Naive thymus-derived CD4-positive, alpha-beta T cell (primary cell): Measurements from ENCODE around the gene CFAP44. TPM values are rescaled to one million over a fixed set of nuclear protein-coding genes. Genes with fewer than 3 reads are reported as not detected.
"Not testable (repeated sequence)": the region's sequence is repeated elsewhere in the genome, so short reads cannot be mapped to it uniquely, and the experiment has no call there.

Source experiments
- ATAC-seq: fragments of 150-1000 bp; cut with Tn5 transposase; 2 replicates; pipeline ENCODE4 v1.10.0; 2021; ENCODE audit warnings: mild to moderate bottlenecking, moderate library complexity
- CTCF ChIA-PET: fragments of 350-600 bp; sonication (Branson Sonifier 250); formaldehyde crosslinking; loops from one replicate; lab custom pipeline; 2021; ENCODE audit warnings: antibody characterized with exemption; lab: Charles Lee
- POLR2A ChIA-PET: fragments of 350-600 bp; sonication (Branson Sonifier 250); formaldehyde crosslinking; loops from one replicate; lab custom pipeline; 2021; ENCODE audit warnings: antibody characterized with exemption, inconsistent platforms; lab: Charles Lee
- DNase-seq, 9 donors: peaks; one replicate each; pipeline versions ENCODE4 v3.0.0 to v3.0.0-alpha.2; 2020 to 2022; ENCODE audit warnings: mixed read lengths in 1 of 9
- H3K27ac ChIP-seq: one replicate; pipeline ENCODE4 v1.7.0; 2013; ENCODE audit warnings: mild to moderate bottlenecking, low read depth, low read length, moderate library complexity
- H3K27me3 ChIP-seq, 2 donors: one replicate each; pipeline ENCODE4 v1.7.0; 2013; ENCODE audit warnings: low read length in 2 of 2, mild to moderate bottlenecking in 2 of 2, moderate library complexity in 2 of 2; ENCODE audit not compliant: control insufficient read depth in 2 of 2, insufficient read depth in 2 of 2
- H3K36me3 ChIP-seq, 3 experiments: 1 replicate in 2 of 3; 2 replicates in 1 of 3; pipeline ENCODE4 v1.7.0; 2013; ENCODE audit warnings: low read length in 3 of 3, mild to moderate bottlenecking in 3 of 3, moderate library complexity in 1 of 3; ENCODE audit not compliant: insufficient read depth in 3 of 3, control insufficient read depth in 2 of 3
- H3K4me1 ChIP-seq, 2 donors: one replicate each; pipeline ENCODE4 v1.7.0; 2013; ENCODE audit warnings: low read length in 2 of 2, mild to moderate bottlenecking in 2 of 2, moderate library complexity in 1 of 2; ENCODE audit not compliant: control insufficient read depth in 2 of 2, insufficient read depth in 2 of 2
- H3K4me3 ChIP-seq: 2 replicates; pipeline ENCODE4 v1.7.0; 2013; ENCODE audit warnings: mild to moderate bottlenecking, low read length
- H3K9me3 ChIP-seq, 3 experiments: 1 replicate in 2 of 3; 2 replicates in 1 of 3; pipeline ENCODE4 v1.7.0; 2013; ENCODE audit warnings: low read length in 3 of 3; ENCODE audit not compliant: control insufficient read depth in 2 of 3
- H3K27ac Mint-ChIP-seq, 9 donors: one replicate each; pipeline ENCODE4 v1.8.0; 2020 to 2022; ENCODE audit warnings: mixed read lengths in 9 of 9, mild to moderate bottlenecking in 8 of 9, moderate library complexity in 5 of 9, inconsistent platforms in 2 of 9
- H3K27me3 Mint-ChIP-seq, 5 donors: one replicate each; pipeline ENCODE4 v1.8.0; 2021 to 2022; ENCODE audit warnings: mixed read lengths in 5 of 5, mild to moderate bottlenecking in 1 of 5
- H3K36me3 Mint-ChIP-seq, 5 donors: one replicate each; pipeline ENCODE4 v1.8.0; 2020 to 2022; ENCODE audit warnings: mixed read lengths in 5 of 5, mild to moderate bottlenecking in 3 of 5, inconsistent platforms in 1 of 5
- H3K4me1 Mint-ChIP-seq, 7 donors: one replicate each; pipeline ENCODE4 v1.8.0; 2020 to 2022; ENCODE audit warnings: mixed read lengths in 7 of 7, mild to moderate bottlenecking in 3 of 7, inconsistent platforms in 1 of 7
- H3K4me3 Mint-ChIP-seq, 10 donors: one replicate each; pipeline ENCODE4 v1.8.0; 2020 to 2022; ENCODE audit warnings: mild to moderate bottlenecking in 10 of 10, mixed read lengths in 10 of 10, moderate library complexity in 6 of 10, inconsistent platforms in 2 of 10
- H3K9me3 Mint-ChIP-seq, 11 donors: one replicate each; pipeline ENCODE4 v1.8.0; 2020 to 2022; ENCODE audit warnings: mixed read lengths in 11 of 11, mild to moderate bottlenecking in 4 of 11, inconsistent platforms in 1 of 11, moderate library complexity in 1 of 11
- intact Hi-C, 2 donors: fragments of 100-400 bp; cut with micrococcal nuclease; formaldehyde crosslinking; loops; one replicate each; pipeline ENCODE4 v1.15.1; 2023
- polyA plus RNA-seq, 2 donors: library from polyadenylated mRNA; unstranded; fragments of 300-500 nt; fragmentation: Illumina TruSeq; gene quantifications; one replicate each; pipeline ENCODE4 v1.2.3, GENCODE V29; 2021
- total RNA-seq, 6 experiments: library from RNA in 5 of 6; stranded (reverse) in 5 of 6; gene quantifications; 1 replicate in 5 of 6; 2 replicates in 1 of 6; pipeline ENCODE4 v1.2.3 and lab custom pipeline; 2021 to 2026

CFAP44 gene
- 10 to 100 TPM in 3 of 5 experiments, 1 to 10 TPM in 2; 8.2 to 40.9 (median 14.7) TPM for total RNA-seq
- under 1 TPM; 0.29 to 0.74 TPM for polyA plus RNA-seq
- total RNA-seq (lab: John Stamatoyannopoulos, UW): 27.9 reads per million, percentile 58 among the genes with 10 or more reads in this experiment

DNA sequence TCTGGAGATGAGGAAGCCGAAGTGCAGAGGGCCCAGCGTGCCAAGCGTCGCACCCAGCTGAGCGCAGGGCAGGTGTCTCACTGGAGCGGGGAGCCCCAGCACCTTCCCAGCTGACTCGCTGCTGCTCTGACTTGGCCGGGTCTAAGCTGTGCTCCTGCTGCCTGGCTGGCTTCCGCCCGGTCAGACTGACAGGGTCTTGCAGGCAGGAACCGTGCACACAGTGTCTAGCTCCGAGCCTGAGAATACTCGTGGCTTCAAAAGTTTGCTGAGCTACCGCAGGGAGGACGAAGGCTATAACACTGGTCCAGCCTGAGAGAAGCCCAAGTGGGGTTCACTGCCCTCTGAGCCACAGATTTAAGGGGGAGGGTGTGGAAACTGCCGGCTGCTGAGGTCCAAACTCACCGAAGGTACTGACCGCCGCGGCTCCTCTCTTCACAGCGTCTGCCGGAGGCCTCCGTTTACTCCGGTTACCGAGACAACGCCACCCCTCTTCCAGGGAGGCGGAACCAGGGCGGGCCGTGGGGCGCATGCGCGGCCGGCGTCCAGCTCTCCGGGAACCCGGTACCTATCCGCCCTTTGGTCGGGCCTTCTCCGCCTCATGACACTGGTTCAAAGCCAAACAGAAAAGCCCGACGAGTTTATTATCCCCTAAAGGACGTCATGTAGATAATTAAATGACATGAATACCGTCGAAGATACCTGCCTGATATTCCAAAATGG, at the start of gene CFAP44:
Gene CFAP44, minus strand, starts transcription at position 443 of the 720 bp plus-strand sequence. CDS start 7,829 bp downstream, outside the sequence.
- peak within 1 kb of the TSS in 9 of 10 donors; percentile 23 to 63 (median 48) for H3K4me3 Mint-ChIP-seq
- no peaks in the 10 kb centered on the region for H3K27me3 ChIP-seq
- H3K36me3 Mint-ChIP-seq: peaks cover 4 to 38% (median 9%) of the 10 kb centered on the region in 5 donors
- peaks cover 0 to 2% (median 0%) of the 10 kb centered on the region in 7 donors for H3K4me1 Mint-ChIP-seq
- no peaks in the 10 kb centered on the region for H3K9me3 Mint-ChIP-seq
- no peak within 1 kb of the TSS for H3K4me3 ChIP-seq
- peaks cover 0 to 10% (median 3%) of the 10 kb centered on the region in 3 experiments for H3K36me3 ChIP-seq
- H3K27ac ChIP-seq: no peak within 1 kb of the TSS
- CTCF ChIA-PET: no interaction called here
- peak within 1 kb of the TSS in 2 of 9 donors; percentile 3 to 25 for H3K27ac Mint-ChIP-seq
- peak; percentile 87 for ATAC-seq
- H3K27me3 Mint-ChIP-seq: no peaks in the 10 kb centered on the region
- no peaks in the 10 kb centered on the region for H3K9me3 ChIP-seq
- POLR2A ChIA-PET: no interaction called here
- DNase-seq: peak; percentile 23 to 59 (median 38)
- H3K4me1 ChIP-seq: no peaks in the 10 kb centered on the region
- intact Hi-C loops: no loop called here

GRCh38 chr3:113485161-113485609, 43.9 kb upstream of the CFAP44 start:
- Mint-ChIP-seq H3K27me3 (no peaks in the 10 kb centered on the region), H3K9me3 (peaks cover 0 to 24% (median 4%) of the 10 kb centered on the region in 11 donors), H3K36me3 (peaks cover 14 to 38% (median 28%) of the 10 kb centered on the region in 5 donors), H3K27ac (peak overlapping the region in 8 of 9 donors; percentile 51 to 85 (median 70)), H3K4me1 (peaks cover 2 to 19% (median 6%) of the 10 kb centered on the region in 7 donors), H3K4me3 (peak overlapping the region in 9 of 10 donors; percentile 9 to 71 (median 46))
- Histone ChIP-seq H3K36me3 (no peaks in the 10 kb centered on the region), H3K27me3 (no peaks in the 10 kb centered on the region), H3K27ac (no peak overlapping the region), H3K9me3 (no peaks in the 10 kb centered on the region), H3K4me3 (no peak overlapping the region), H3K4me1 (peaks cover 0 to 4% of the 10 kb centered on the region in 2 donors)
- DNase-seq: peak in 8 of 9 donors; percentile 12 to 48 (median 30)
- ChIA-PET POLR2A (interaction anchor here (0.9 kb wide), 1 partner anchor 29 kb away, joined by 3 read pairs; the partner anchor contains the start of gene SPICE1), CTCF (interaction anchor here (0.5 to 1.4 kb wide), 2 partner anchors 8 to 730 kb away, joined by 4 read pairs; no protein-coding TSS in a partner anchor)
- intact Hi-C loops: no loop called here
- ATAC-seq: peak; percentile 73

- Histone ChIP-seq H3K4me3 (no peak overlapping the region), H3K36me3 (peaks cover 0 to 27% (median 4%) of the 10 kb centered on the region in 3 experiments), H3K9me3 (no peaks in the 10 kb centered on the region), H3K27me3 (no peaks in the 10 kb centered on the region), H3K4me1 (no peaks in the 10 kb centered on the region), H3K27ac (no peak overlapping the region)
- Mint-ChIP-seq H3K36me3 (peaks cover 17 to 74% (median 54%) of the 10 kb centered on the region in 5 donors), H3K9me3 (peaks cover 0 to 4% (median under 1%) of the 10 kb centered on the region in 11 donors), H3K4me3 (no peak overlapping the region), H3K27me3 (no peaks in the 10 kb centered on the region), H3K27ac (no peak overlapping the region), H3K4me1 (peaks cover 0 to 13% (median 5%) of the 10 kb centered on the region in 7 donors)
- ATAC-seq: no peak
- no peak for DNase-seq
- ChIA-PET CTCF (interaction anchor here (0.6 to 1.0 kb wide), 2 partner anchors 43 to 745 kb away, joined by 3 to 4 read pairs; no protein-coding TSS in a partner anchor), POLR2A (no interaction called here)
- intact Hi-C loops: no loop called here
Observed at GRCh38 chr3:113468539-113468938, 27.2 kb upstream of the CFAP44 start.

DNA sequence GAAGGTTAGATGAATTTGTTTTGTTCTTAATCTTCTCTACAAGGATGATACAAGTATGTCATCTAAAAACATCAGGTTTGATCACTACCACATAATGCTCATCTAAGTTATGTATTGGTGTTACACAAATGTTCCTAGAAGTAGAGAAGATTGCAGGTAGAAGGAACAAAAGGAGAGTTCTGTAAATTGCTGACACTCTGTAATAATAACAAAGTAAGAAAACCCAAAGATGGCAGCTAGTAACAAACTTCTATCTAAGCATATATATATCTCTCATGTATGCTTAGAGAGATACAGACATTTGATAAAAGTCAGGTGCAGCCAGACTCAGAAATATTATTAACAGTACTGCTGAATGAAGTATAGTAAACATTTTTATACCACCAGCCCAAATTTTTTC, 20.2 kb upstream of the CFAP44 start:
- DNase-seq: no peak
- Histone ChIP-seq H3K9me3 (no peaks in the 10 kb centered on the region), H3K36me3 (peaks cover 0 to 38% (median 9%) of the 10 kb centered on the region in 3 experiments), H3K4me3 (no peak overlapping the region), H3K27me3 (no peaks in the 10 kb centered on the region), H3K27ac (no peak overlapping the region), H3K4me1 (no peaks in the 10 kb centered on the region)
- no peak for ATAC-seq
- intact Hi-C loops: no loop called here
- Mint-ChIP-seq H3K4me1 (peaks cover 0 to 2% (median 0%) of the 10 kb centered on the region in 7 donors), H3K27ac (no peak overlapping the region), H3K27me3 (no peaks in the 10 kb centered on the region), H3K36me3 (peaks cover 37 to 86% (median 65%) of the 10 kb centered on the region in 5 donors), H3K4me3 (no peak overlapping the region), H3K9me3 (peaks cover 0 to 8% (median 0%) of the 10 kb centered on the region in 11 donors)
- ChIA-PET CTCF (no interaction called here), POLR2A (no interaction called here)

- intact Hi-C loops, POLR2A ChIA-PET, H3K27ac ChIP-seq, H3K27me3 Mint-ChIP-seq, H3K4me1 Mint-ChIP-seq, H3K4me3 Mint-ChIP-seq, H3K4me1 ChIP-seq, H3K9me3 ChIP-seq, ATAC-seq, H3K9me3 Mint-ChIP-seq, H3K27ac Mint-ChIP-seq, CTCF ChIA-PET, DNase-seq, H3K27me3 ChIP-seq, H3K4me3 ChIP-seq: not testable (repeated sequence)
- peaks cover 33 to 85% (median 56%) of the 10 kb centered on the region in 5 donors for H3K36me3 Mint-ChIP-seq
- peaks cover 0 to 26% (median 9%) of the 10 kb centered on the region in 3 experiments for H3K36me3 ChIP-seq
Observed at GRCh38 chr3:113458554-113458953, 17.3 kb upstream of the CFAP44 start.

GRCh38 chr3:113455446-113455845, 14.2 kb upstream of the CFAP44 start:
- H3K4me1 Mint-ChIP-seq: peaks cover 0 to 5% (median 0%) of the 10 kb centered on the region in 7 donors
- POLR2A ChIA-PET: interaction anchor here (1.0 kb wide), 1 partner anchor 9 kb away, joined by 4 read pairs; no protein-coding TSS in a partner anchor
- Histone ChIP-seq H3K27me3 (no peaks in the 10 kb centered on the region), H3K4me3 (no peak overlapping the region), H3K27ac (no peak overlapping the region), H3K9me3 (no peaks in the 10 kb centered on the region), H3K36me3 (peaks cover 0 to 27% (median 8%) of the 10 kb centered on the region in 3 experiments), H3K4me1 (no peaks in the 10 kb centered on the region)
- intact Hi-C loops: no loop called here
- H3K9me3 Mint-ChIP-seq: peaks cover 0 to 2% (median 0%) of the 10 kb centered on the region in 11 donors
- DNase-seq: no peak
- H3K27ac Mint-ChIP-seq: no peak overlapping the region
- no peak overlapping the region for H3K4me3 Mint-ChIP-seq
- H3K36me3 Mint-ChIP-seq: peaks cover 14 to 82% (median 47%) of the 10 kb centered on the region in 5 donors
- no peak for ATAC-seq
- CTCF ChIA-PET: no interaction called here
- H3K27me3 Mint-ChIP-seq: no peaks in the 10 kb centered on the region
